ENCODE results near the gene KLF17.

The KLF17 gene, protein sequence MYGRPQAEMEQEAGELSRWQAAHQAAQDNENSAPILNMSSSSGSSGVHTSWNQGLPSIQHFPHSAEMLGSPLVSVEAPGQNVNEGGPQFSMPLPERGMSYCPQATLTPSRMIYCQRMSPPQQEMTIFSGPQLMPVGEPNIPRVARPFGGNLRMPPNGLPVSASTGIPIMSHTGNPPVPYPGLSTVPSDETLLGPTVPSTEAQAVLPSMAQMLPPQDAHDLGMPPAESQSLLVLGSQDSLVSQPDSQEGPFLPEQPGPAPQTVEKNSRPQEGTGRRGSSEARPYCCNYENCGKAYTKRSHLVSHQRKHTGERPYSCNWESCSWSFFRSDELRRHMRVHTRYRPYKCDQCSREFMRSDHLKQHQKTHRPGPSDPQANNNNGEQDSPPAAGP

DNA sequence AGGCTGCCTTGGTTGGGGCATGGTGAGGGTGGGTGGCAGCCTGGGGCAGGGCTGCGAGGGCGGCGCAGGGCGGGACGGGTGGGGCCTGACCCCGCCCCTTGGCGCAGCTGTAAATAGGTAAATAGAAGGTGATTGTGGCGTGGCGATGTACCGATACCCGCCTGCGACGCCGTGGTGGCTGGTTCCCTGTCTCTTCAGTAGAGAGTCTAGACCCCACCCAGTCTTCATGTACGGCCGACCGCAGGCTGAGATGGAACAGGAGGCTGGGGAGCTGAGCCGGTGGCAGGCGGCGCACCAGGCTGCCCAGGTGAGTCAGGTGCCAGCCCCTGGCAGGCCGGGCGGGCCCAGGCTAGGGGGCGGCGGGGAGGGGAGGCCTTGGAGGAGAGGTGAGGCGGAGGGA, at the start of gene KLF17:
Gene KLF17, plus strand, starts transcription at position 140 of the 400 bp plus-strand sequence. Its CDS starts 87 bp downstream, at position 227.
- ChIA-PET CTCF (no interaction called here), POLR2A (no interaction called here)
- TF ChIP-seq, protein P1, sequence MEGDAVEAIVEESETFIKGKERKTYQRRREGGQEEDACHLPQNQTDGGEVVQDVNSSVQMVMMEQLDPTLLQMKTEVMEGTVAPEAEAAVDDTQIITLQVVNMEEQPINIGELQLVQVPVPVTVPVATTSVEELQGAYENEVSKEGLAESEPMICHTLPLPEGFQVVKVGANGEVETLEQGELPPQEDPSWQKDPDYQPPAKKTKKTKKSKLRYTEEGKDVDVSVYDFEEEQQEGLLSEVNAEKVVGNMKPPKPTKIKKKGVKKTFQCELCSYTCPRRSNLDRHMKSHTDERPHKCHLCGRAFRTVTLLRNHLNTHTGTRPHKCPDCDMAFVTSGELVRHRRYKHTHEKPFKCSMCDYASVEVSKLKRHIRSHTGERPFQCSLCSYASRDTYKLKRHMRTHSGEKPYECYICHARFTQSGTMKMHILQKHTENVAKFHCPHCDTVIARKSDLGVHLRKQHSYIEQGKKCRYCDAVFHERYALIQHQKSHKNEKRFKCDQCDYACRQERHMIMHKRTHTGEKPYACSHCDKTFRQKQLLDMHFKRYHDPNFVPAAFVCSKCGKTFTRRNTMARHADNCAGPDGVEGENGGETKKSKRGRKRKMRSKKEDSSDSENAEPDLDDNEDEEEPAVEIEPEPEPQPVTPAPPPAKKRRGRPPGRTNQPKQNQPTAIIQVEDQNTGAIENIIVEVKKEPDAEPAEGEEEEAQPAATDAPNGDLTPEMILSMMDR (IDR thresholded peaks at IDR 0.05; ENCODE audit: control extremely low read depth, extremely low read depth, low read depth, missing control alignments), result no peak
- DNase-seq (ENCODE audit: extremely low spot score), result no peak

DNA sequence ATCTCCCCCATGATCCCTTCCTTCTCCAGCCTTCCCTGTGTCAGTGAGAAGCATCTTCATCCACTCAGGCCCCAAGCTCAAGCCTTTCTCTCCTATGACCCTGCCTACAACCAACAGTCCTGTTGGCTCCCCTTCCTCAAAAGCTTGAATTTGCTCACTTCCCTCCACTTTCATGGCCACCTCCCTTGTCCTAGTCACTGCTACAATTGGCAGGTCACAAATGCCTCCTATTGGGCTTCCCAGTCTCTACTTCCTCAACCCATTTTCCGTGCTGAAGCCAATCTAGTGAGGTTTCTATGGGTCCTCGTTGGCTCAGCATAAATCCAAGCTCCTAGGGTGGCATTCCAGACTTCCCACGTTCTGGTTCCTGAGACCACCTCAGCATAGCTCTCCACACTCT, 47.2 kb upstream of the KLF17 start:
- POLR2A ChIA-PET, result no interaction called here
- no peak for DNase-seq (ENCODE audit: extremely low spot score)
- TF ChIP-seq, protein P1 (IDR thresholded peaks at IDR 0.05; ENCODE audit: control extremely low read depth, extremely low read depth, low read depth, missing control alignments), result no peak
- CTCF ChIA-PET, result interaction anchor here (1.1 to 2.3 kb wide), 7 partner anchors 11 to 523 kb away, joined by 3 to 9 read pairs (median 3); no protein-coding TSS in a partner anchor

DNA sequence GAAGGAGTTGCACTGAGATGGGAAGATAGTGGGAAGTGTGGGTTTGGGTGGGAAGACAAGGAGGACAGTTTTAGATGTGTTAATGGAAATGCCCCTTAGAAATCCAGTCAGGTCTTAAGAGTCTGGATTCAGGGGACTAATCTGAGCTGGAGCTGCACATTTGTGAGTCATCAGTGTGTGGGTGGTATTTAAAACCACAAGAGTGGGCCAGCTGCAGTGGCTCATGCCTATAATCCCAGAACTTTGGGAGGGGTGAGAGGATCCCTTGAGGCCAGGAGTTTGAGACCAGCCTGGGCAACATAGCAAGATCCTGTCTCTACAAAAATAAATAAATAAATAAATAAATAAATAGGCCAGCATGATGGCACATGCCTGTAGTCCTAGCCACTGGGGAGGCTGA, 46.4 kb upstream of the KLF17 start:
- TF ChIP-seq, protein P1 (IDR thresholded peaks at IDR 0.05; ENCODE audit: control extremely low read depth, extremely low read depth, low read depth, missing control alignments), result no peak
- ChIA-PET CTCF (interaction anchor here (0.7 to 2.3 kb wide), 7 partner anchors 11 to 522 kb away, joined by 3 to 9 read pairs (median 3); no protein-coding TSS in a partner anchor), POLR2A (no interaction called here)
- no peak for DNase-seq (ENCODE audit: extremely low spot score)

DNA sequence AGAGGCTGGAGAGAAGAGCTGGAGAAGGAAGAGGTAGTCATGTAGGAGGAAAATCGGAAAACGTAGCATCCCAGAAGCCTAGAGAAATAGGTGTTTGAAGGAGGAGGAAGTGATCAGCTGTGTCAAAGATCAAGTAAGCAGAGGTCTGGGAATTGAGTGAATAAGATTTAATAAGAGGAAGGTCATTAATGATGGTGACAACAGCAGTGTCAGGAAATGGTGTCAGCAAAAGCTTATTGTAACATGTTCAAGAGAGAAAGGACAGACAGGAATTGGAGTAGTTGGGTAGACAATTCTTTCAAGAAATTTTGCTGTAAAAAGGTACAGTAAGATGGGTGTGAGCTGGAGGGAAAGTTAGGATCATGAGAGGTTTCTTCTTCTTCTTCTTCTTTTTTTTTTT, 45.8 kb upstream of the KLF17 start:
- TF ChIP-seq, protein P1 (IDR thresholded peaks at IDR 0.05; ENCODE audit: control extremely low read depth, extremely low read depth, low read depth, missing control alignments), result no peak
- DNase-seq (ENCODE audit: extremely low spot score), result no peak
- CTCF ChIA-PET, result interaction anchor here (0.7 to 2.3 kb wide), 6 partner anchors 11 to 67 kb away, joined by 3 to 9 read pairs (median 3); no protein-coding TSS in a partner anchor
- POLR2A ChIA-PET, result no interaction called here

DNA sequence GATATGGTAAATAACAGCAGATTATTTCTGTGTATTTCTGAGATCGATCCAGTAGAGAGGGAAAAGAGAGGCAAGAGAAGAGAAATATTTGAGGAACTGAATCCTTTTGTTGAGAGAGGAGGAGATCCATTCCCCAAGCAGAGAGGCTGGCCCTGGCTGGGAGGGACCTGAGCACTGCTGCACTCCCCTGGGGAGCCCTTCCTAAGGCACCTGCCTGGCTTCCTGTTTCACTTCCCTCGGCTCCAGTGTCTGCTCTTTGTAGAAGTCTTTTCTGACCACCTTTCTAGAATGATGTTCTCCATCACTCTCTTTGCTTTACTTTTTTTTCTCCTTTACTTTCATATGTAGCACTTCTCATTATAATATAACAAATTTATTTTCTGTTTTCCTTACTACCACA, 45.1 kb upstream of the KLF17 start:
- no peak for DNase-seq (ENCODE audit: extremely low spot score)
- POLR2A ChIA-PET, result no interaction called here
- TF ChIP-seq, protein P1 (IDR thresholded peaks at IDR 0.05; ENCODE audit: control extremely low read depth, extremely low read depth, low read depth, missing control alignments), result no peak
- CTCF ChIA-PET, result interaction anchor here (0.8 to 1.3 kb wide), 2 partner anchors 16 to 68 kb away, joined by 3 read pairs; no protein-coding TSS in a partner anchor

DNA sequence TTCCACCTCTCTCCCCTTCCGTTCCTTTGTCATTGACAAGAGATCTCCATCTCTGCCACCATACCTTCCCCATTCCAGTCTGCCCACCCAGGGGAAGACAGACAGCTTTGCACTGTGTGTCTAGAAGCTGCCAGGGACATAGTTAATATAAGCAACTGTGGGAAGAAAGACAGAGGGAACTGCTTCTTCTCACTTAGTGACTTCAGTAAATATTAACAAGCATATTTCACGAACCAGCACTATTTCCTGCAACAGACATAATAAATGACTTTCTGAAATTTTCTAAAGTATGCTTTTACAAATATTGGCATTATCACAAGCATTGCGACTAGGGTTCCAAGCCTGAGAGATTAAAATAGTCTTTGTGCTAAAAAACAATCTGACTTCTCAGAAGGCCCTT, 44.2 kb upstream of the KLF17 start:
- TF ChIP-seq, protein P1 (IDR thresholded peaks at IDR 0.05; ENCODE audit: control extremely low read depth, extremely low read depth, low read depth, missing control alignments), result no peak
- ChIA-PET CTCF (no interaction called here), POLR2A (no interaction called here)
- no peak for DNase-seq (ENCODE audit: extremely low spot score)
